HepG2 (cell line): Measurements from ENCODE around the gene AUTS2. TPM values are rescaled to one million over a fixed set of nuclear protein-coding genes. Genes with fewer than 3 reads are reported as not detected.

ENCODE experiments used
- ATAC-seq: fragments of 200-7000 bp; cut with Tn5 transposase; 3 replicates; pipeline ENCODE4 v1.9.1; 2020; ENCODE audit warnings: mild to moderate bottlenecking, moderate library complexity
- BruUV-seq: library from RNA; stranded (reverse); fragments of 400-500 nt; replicated peaks from 2 replicates; lab custom pipeline; 2021; lab: Mats Ljungman, UMichigan
- CTCF ChIA-PET: fragments of 300-600 bp; formaldehyde crosslinking; extraction: SDS; loops from one replicate; lab custom pipeline; 2021; ENCODE audit warnings: low total read pairs, inconsistent platforms, low intra/inter-chr PET ratio; lab: Yijun Ruan, JAX
- POLR2A ChIA-PET: fragments of 350-600 bp; sonication (Branson Sonifier 250); formaldehyde crosslinking; loops from one replicate; lab custom pipeline; 2020; ENCODE audit warnings: antibody characterized with exemption, inconsistent platforms; lab: Yijun Ruan, JAX
- DNase-seq: peaks from one replicate; pipeline ENCODE4 v3.0.0-alpha.2; 2015; ENCODE audit warnings: low spot score
- FAIRE-seq: peaks from 3 replicates; lab custom pipeline; 2011; peaks lifted over from hg19 to GRCh38; lab: Jason Lieb, UNC
- H2AFZ ChIP-seq: one replicate; pipeline ENCODE4 v1.6.1; 2011; ENCODE audit warnings: low read length, inconsistent platforms
- H3K27ac ChIP-seq: fragments of 300-600 bp; 3 replicates; pipeline ENCODE4 v1.8.0; 2011; ENCODE audit warnings: mixed run types, mild to moderate bottlenecking, mixed read lengths, low read length, inconsistent platforms; ENCODE audit not compliant: insufficient read depth; ENCODE audit errors: extremely low read length
- H3K27me3 ChIP-seq, 2 experiments: fragments of 200-600 bp in 1 of 2; 2 replicates in 1 of 2; 3 replicates in 1 of 2; pipeline versions ENCODE4 v1.6.0 to v1.8.0; 2011; ENCODE audit warnings: low read length in 2 of 2, mild to moderate bottlenecking in 2 of 2, moderate library complexity in 2 of 2, inconsistent platforms in 1 of 2; ENCODE audit not compliant: insufficient read depth in 2 of 2, control insufficient read depth in 1 of 2
- H3K36me3 ChIP-seq, 2 experiments: fragments of 200-600 bp in 1 of 2; replicated peaks in 1 of 2; 2 replicates in 1 of 2; 3 replicates in 1 of 2; pipeline versions ENCODE4 v1.5.1 to v1.8.0; 2011; ENCODE audit warnings: low read length in 2 of 2, inconsistent platforms in 1 of 2; ENCODE audit not compliant: insufficient read depth in 2 of 2, control insufficient read depth in 1 of 2
- H3K4me1 ChIP-seq: 2 replicates; pipeline ENCODE4 v1.5.1; 2012; ENCODE audit warnings: low read length, inconsistent platforms; ENCODE audit not compliant: insufficient read depth
- H3K4me2 ChIP-seq: 2 replicates; pipeline ENCODE4 v1.6.0; 2011; ENCODE audit warnings: low read depth, low read length, inconsistent platforms
- H3K4me3 ChIP-seq, 3 experiments: fragments of 200-600 bp in 1 of 3; sonication (generic), shearing (Covaris generic) in 1 of 3; replicated peaks in 1 of 3; 2 replicates each; pipeline ENCODE4 v1.5.1; 2011 to 2016; ENCODE audit warnings: low read length in 3 of 3, inconsistent platforms in 2 of 3, low read depth in 2 of 3, mild to moderate bottlenecking in 2 of 3, control low read depth in 1 of 3, mixed read lengths in 1 of 3; ENCODE audit not compliant: insufficient read depth in 1 of 3
- H3K79me2 ChIP-seq: one replicate; pipeline ENCODE4 v1.6.1; 2011; ENCODE audit warnings: low read length, inconsistent platforms; ENCODE audit not compliant: insufficient read depth
- H3K9ac ChIP-seq: 2 replicates; pipeline ENCODE4 v1.6.0; 2011; ENCODE audit warnings: mild to moderate bottlenecking, low read depth, low read length, inconsistent platforms; ENCODE audit not compliant: insufficient read depth
- H3K9me3 ChIP-seq: 2 replicates; pipeline ENCODE4 v1.5.1; 2012; ENCODE audit warnings: mild to moderate bottlenecking, low read length
- H4K20me1 ChIP-seq: 2 replicates; pipeline ENCODE4 v1.6.0; 2011; ENCODE audit warnings: inconsistent platforms, mild to moderate bottlenecking, low read length, moderate library complexity; ENCODE audit not compliant: insufficient read depth
- ARID3A ChIP-seq: IDR thresholded peaks from 2 replicates; pipeline ENCODE4 v1.6.1; 2012; ENCODE audit warnings: low read depth, low read length, improper control_type of control experiment
- BCL6 ChIP-seq: IDR thresholded peaks from 2 replicates; pipeline ENCODE4 v1.6.1; 2016; ENCODE audit warnings: missing genetic modification reagents, missing compliant biosample characterization
- HOXA5 ChIP-seq: sonication (generic); formaldehyde crosslinking; IDR thresholded peaks from 2 replicates; pipeline ENCODE4 v1.4.0; 2020; ENCODE audit warnings: missing genetic modification reagents
- KLF6 ChIP-seq: IDR thresholded peaks from 2 replicates; pipeline ENCODE4 v1.8.0; 2016; ENCODE audit warnings: missing biosample characterization, missing genetic modification reagents
- MTA1 ChIP-seq: sonication (generic); formaldehyde crosslinking; IDR thresholded peaks from 2 replicates; pipeline ENCODE4 v1.4.0; 2020; ENCODE audit warnings: missing genetic modification reagents, mild to moderate bottlenecking, borderline replicate concordance
- SIN3B ChIP-seq: fragments of 150-350 bp; IDR thresholded peaks from 2 replicates; pipeline ENCODE4 v1.6.1; 2014; ENCODE audit warnings: low read length
- SNRNP70 ChIP-seq: fragments of 200-400 bp; formaldehyde crosslinking; IDR thresholded peaks from 2 replicates; pipeline ENCODE4 v1.6.1; 2017; ENCODE audit warnings: mild to moderate bottlenecking, low read depth, low read length, moderate library complexity
- STAG1 ChIP-seq: sonication (generic); formaldehyde crosslinking; IDR thresholded peaks from 2 replicates; pipeline ENCODE4 v1.4.0; 2020; ENCODE audit warnings: missing genetic modification reagents
- ZBTB42 ChIP-seq: sonication (generic); formaldehyde crosslinking; IDR thresholded peaks from 2 replicates; pipeline ENCODE4 v1.5.0; 2020; ENCODE audit warnings: mild to moderate bottlenecking, missing genetic modification reagents
- ZNF546 ChIP-seq: sonication (generic); formaldehyde crosslinking; conservative IDR thresholded peaks from 2 replicates; pipeline ENCODE4 v1.8.1; 2023; ENCODE audit warnings: mild to moderate bottlenecking, missing genetic modification reagents
- WGBS: methylation state at CpG from one replicate; pipeline ENCODE4 v1.1.6; 2017; ENCODE audit warnings: low lambda C conversion rate; 5-methylcytosine and 5-hydroxymethylcytosine counted together
- in situ Hi-C: cut with HindIII; loops from 2 replicates; pipeline ENCODE4 v1.10.0; 2017; ENCODE audit warnings: low pct_unique_long_range_greater_than_20kb; ENCODE audit not compliant: extremely low pct_ligation_motif_present
- intact Hi-C: fragments of 100-400 bp; cut with micrococcal nuclease; formaldehyde crosslinking; loops from one replicate; pipeline ENCODE4 v1.10.0; 2022; ENCODE audit not compliant: unreplicated experiment
- polyA plus RNA-seq, 8 experiments: library from polyadenylated mRNA; depleted of rRNA in 3 of 8; stranded (reverse) in 7 of 8; unstranded in 1 of 8; fragments of >200 nt; fragmentation: Illumina TruSeq in 4 of 8; extraction: Trizol in 4 of 8; gene quantifications; 2 replicates each; pipeline versions ENCODE4 v1.2.1 to v1.2.3, GENCODE V29; 2011 to 2016; ENCODE audit warnings: low read depth in 4 of 8, missing spikeins in 1 of 8, mixed read lengths in 1 of 8; ENCODE audit not compliant: insufficient read depth in 1 of 8
- total RNA-seq, 5 experiments: library from RNA; depleted of rRNA; stranded (reverse); fragments of >200 nt; fragmentation: Illumina TruSeq; extraction: Trizol; gene quantifications; 2 replicates each; pipeline ENCODE4 v1.2.3, GENCODE V29; 2016; ENCODE audit warnings: low read depth in 1 of 5

Gene AUTS2
- total and polyA plus RNA-seq, 2 of the 13 experiments (the other 11 are each of a cell fraction or from before 2014, with no cell fraction given) = 0.38 TPM; not detected in 1

DNA sequence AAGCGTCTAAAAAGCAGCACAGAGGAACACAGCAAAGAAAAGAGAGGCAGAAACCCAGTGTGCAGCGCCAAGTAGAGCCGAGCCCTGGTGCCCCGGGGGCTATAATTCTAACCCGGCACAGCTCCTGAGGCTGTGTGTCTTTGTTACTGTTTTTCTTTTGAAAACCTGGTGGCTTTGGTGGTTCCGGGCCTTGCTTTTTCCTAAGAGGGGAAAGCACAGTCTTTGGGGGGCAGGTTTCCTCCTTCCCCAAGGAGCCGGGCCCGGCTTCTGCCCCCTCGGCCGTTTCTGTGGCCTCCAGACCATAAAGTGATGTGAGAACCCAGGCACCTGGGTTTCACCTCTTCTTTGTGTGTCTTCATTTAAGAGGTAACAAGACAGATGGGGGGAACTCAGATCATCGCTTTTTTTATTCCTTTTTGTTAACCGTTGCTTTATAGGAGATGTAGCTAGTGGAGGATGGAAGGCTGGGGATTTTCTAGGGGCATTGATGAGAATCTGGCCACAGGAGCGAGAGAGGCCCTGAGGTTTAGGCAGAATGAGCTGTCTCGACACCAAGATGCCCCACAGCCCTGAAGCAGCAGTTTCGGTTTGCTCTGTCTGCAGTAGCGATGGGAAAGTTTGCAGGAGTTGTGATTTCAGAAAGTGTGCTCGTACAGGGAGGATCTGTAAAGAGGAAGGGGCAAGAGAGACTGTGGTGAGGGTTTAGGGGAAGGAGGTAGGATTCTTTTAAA lies 1165.9 kb downstream of the AUTS2 start:
- ATAC-seq (no peak), DNase-seq (no peak), FAIRE-seq (no peak)
- H3K4me1 ChIP-seq = no peaks in the 10 kb centered on the region
- H3K9ac ChIP-seq = no peak overlapping the region
- intact Hi-C loops = no loop called here
- TF ChIP-seq ZNF546 (CRISPR knock-in tag) = no peak
- TF ChIP-seq ZBTB42 (CRISPR knock-in tag) = no peak
- no peak for TF ChIP-seq STAG1 (CRISPR knock-in tag)
- TF ChIP-seq HOXA5 (CRISPR knock-in tag) = no peak
- TF ChIP-seq MTA1 (CRISPR knock-in tag) = no peak
- TF ChIP-seq BCL6 (CRISPR knock-in tag) = no peak
- TF ChIP-seq SIN3B = no peak
- no peak for TF ChIP-seq SNRNP70
- no peak for TF ChIP-seq KLF6 (CRISPR knock-in tag)
- no peak for TF ChIP-seq ARID3A
- 58% methylated on average over 13 of the region's 17 CpGs for WGBS
- no TSS peak for BruUV-seq
- H3K27ac ChIP-seq = no peak overlapping the region
- H3K27me3 ChIP-seq = no peaks in the 10 kb centered on the region
- no peaks in the 10 kb centered on the region for H3K79me2 ChIP-seq
- no peak overlapping the region for H2AFZ ChIP-seq
- no peak overlapping the region for H3K4me3 ChIP-seq
- no peaks in the 10 kb centered on the region for H3K9me3 ChIP-seq
- H4K20me1 ChIP-seq = no peaks in the 10 kb centered on the region
- CTCF ChIA-PET = no interaction called here
- no peaks in the 10 kb centered on the region for H3K36me3 ChIP-seq
- in situ Hi-C loops = no loop called here
- H3K4me2 ChIP-seq = no peak overlapping the region; the same call in 1 of the 2 replicates
- POLR2A ChIA-PET = no interaction called here
